Ishikawa (cell line): ENCODE results near the gene BLID.

Experiments
- CEBPB ChIP-seq: IDR thresholded peaks from 2 replicates; pipeline ENCODE4 v1.6.1; 2012
- CREB1 ChIP-seq: IDR thresholded peaks from 2 replicates; pipeline ENCODE4 v1.6.1; 2012; ENCODE audit warnings: low read depth
- EGR1 ChIP-seq: IDR thresholded peaks from 2 replicates; pipeline ENCODE4 v1.6.1; 2012
- EP300 ChIP-seq: IDR thresholded peaks from 2 replicates; pipeline ENCODE4 v1.6.1; 2012; ENCODE audit warnings: borderline replicate concordance
- FOXM1 ChIP-seq: IDR thresholded peaks from 2 replicates; pipeline ENCODE4 v1.6.1; 2012; ENCODE audit warnings: low read depth, borderline replicate concordance
- NFIC ChIP-seq: IDR thresholded peaks from 2 replicates; pipeline ENCODE4 v1.6.1; 2012
- RAD21 ChIP-seq: IDR thresholded peaks from 2 replicates; pipeline ENCODE4 v1.6.1; 2012; ENCODE audit warnings: low read depth
- TAF1 ChIP-seq: IDR thresholded peaks from 2 replicates; pipeline ENCODE4 v1.6.1; 2012; ENCODE audit warnings: low read depth, mild to moderate bottlenecking
- TCF12 ChIP-seq: IDR thresholded peaks from 2 replicates; pipeline ENCODE4 v1.6.1; 2012; ENCODE audit warnings: low read depth
- TEAD4 ChIP-seq: IDR thresholded peaks from 2 replicates; pipeline ENCODE4 v1.6.1; 2012
- USF1 ChIP-seq: IDR thresholded peaks from 2 replicates; pipeline ENCODE4 v1.6.1; 2012
- YY1 ChIP-seq: IDR thresholded peaks from 2 replicates; pipeline ENCODE4 v1.6.1; 2012; ENCODE audit warnings: low read depth
- ZBTB7A ChIP-seq: IDR thresholded peaks from 2 replicates; pipeline ENCODE4 v1.6.1; 2012; ENCODE audit warnings: low read depth
- TF ChIP-seq, protein P1 (sequence below): IDR thresholded peaks from 2 replicates; pipeline ENCODE4 v1.6.1; 2012
- TF ChIP-seq, protein P2 (sequence below): IDR thresholded peaks from 2 replicates; pipeline ENCODE4 v1.6.1; 2012; ENCODE audit warnings: low read depth, mild to moderate bottlenecking

The BLID gene

DNA sequence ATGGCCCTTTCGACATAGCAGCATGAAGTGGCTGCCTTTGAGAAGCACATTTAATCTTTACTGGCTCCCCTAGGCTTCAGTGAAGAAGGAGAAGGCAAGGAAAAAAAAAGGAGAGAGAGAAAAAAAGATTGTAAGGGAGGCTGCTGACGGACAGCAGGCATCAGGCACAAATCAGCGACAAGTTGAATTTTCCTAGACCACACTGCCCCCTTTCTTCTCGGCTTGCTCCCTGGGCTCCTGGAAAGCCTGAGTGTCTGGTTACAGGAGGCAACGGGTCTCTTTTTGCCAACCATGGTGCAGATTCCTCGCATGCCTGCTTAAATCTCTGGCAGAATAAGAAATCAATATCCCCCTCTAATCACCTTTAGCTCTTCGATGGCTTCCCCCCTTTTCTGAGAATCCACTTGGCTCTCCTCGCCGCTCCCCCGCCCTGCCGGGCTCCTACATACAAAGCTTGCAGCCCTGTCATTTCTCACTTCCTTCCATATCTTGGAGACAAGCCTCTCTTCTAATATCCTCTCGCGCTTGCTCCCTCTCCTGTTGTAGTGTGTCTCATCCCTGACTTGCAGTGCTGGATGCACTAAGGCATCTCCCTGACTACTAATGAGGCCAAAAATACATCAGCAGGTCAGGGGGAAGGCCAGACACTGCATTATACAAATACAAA lies 14.3 kb downstream of the BLID start:
- TF ChIP-seq EGR1 (no peak), RAD21 (peak; percentile 86), ZBTB7A (0 out of 2 replicates have a peak, but pooled peaks have one; percentile 43), CREB1 (no peak; the same call in 1 of the 2 replicates), NFIC (0 out of 2 replicates have a peak, but pooled peaks have one; percentile 22), CEBPB (no peak), USF1 (0 out of 2 replicates have a peak, but pooled peaks have one; percentile 18), YY1 (0 out of 2 replicates have a peak, but pooled peaks have one; percentile 33), TEAD4 (0 out of 2 replicates have a peak, but pooled peaks have one; percentile 37), FOXM1 (0 out of 2 replicates have a peak, but pooled peaks have one; percentile 14), TAF1 (no peak), EP300 (peak; percentile 15; the same call in 1 of the 2 replicates), TCF12 (0 out of 2 replicates have a peak, but pooled peaks have one; percentile 37)
- TF ChIP-seq, protein P1, sequence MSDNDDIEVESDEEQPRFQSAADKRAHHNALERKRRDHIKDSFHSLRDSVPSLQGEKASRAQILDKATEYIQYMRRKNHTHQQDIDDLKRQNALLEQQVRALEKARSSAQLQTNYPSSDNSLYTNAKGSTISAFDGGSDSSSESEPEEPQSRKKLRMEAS, result peak; percentile 54; the same call in 1 of the 2 replicates
- TF ChIP-seq, protein P2, sequence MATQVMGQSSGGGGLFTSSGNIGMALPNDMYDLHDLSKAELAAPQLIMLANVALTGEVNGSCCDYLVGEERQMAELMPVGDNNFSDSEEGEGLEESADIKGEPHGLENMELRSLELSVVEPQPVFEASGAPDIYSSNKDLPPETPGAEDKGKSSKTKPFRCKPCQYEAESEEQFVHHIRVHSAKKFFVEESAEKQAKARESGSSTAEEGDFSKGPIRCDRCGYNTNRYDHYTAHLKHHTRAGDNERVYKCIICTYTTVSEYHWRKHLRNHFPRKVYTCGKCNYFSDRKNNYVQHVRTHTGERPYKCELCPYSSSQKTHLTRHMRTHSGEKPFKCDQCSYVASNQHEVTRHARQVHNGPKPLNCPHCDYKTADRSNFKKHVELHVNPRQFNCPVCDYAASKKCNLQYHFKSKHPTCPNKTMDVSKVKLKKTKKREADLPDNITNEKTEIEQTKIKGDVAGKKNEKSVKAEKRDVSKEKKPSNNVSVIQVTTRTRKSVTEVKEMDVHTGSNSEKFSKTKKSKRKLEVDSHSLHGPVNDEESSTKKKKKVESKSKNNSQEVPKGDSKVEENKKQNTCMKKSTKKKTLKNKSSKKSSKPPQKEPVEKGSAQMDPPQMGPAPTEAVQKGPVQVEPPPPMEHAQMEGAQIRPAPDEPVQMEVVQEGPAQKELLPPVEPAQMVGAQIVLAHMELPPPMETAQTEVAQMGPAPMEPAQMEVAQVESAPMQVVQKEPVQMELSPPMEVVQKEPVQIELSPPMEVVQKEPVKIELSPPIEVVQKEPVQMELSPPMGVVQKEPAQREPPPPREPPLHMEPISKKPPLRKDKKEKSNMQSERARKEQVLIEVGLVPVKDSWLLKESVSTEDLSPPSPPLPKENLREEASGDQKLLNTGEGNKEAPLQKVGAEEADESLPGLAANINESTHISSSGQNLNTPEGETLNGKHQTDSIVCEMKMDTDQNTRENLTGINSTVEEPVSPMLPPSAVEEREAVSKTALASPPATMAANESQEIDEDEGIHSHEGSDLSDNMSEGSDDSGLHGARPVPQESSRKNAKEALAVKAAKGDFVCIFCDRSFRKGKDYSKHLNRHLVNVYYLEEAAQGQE, result no peak

- TF ChIP-seq TAF1, result no peak
- no peak for TF ChIP-seq TCF12
- TF ChIP-seq RAD21, result no peak
- no peak for TF ChIP-seq EGR1
- no peak for TF ChIP-seq TEAD4
- TF ChIP-seq ZBTB7A, result no peak
- TF ChIP-seq FOXM1, result no peak
- TF ChIP-seq CREB1, result no peak
- TF ChIP-seq, protein P2, result no peak
- TF ChIP-seq EP300, result no peak
- TF ChIP-seq USF1, result no peak
- TF ChIP-seq NFIC, result no peak
- TF ChIP-seq CEBPB, result no peak
- no peak for TF ChIP-seq YY1
- TF ChIP-seq, protein P1, result no peak
These were observed 15.3 kb downstream of the BLID start for GRCh38 chr11:122100756-122101080.

- TF ChIP-seq YY1 (no peak), ZBTB7A (no peak), TAF1 (no peak), FOXM1 (no peak)
These were observed 15.8 kb downstream of the BLID start for GRCh38 chr11:122100037-122100755.

DNA sequence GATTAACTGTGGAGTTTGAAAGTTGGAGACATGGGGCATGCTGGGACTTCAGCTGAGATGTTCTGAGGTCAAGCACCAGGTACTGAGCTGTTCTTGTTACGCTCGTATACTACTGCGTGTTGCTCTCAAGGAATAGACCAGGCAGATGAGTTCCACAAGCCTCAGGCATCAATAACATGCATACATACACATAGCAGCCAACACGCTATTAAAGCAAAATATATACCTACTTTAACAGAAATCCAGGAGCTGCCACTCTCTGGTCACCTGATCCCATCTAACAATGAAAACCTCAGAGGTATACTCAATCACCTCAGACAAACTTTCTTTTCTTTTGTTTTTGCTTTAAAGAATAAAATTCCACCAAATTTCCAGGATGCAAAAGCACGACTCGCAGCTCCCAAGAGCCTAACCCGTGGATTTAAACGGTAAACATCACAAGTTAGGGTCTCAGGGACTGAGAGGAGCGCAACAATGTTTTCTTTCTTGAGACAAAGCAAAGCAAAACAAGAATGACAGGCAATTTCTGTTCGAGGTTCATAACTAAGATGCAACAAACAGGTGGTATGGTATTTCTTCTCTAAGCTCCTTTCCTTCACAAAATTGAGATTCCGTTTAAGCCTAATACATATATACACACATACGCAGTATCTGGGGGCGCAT lies 16.5 kb downstream of the BLID start:
- TF ChIP-seq FOXM1 (no peak), ZBTB7A (no peak), EP300 (no peak)
- TF ChIP-seq, protein P1, result no peak
